RWPE1 (cell line): ENCODE results near the gene SURF1.

ENCODE experiments used
- CTCF ChIA-PET: fragments of 350-600 bp; sonication (Branson Sonifier 250); formaldehyde crosslinking; extraction: SDS; loops from one replicate; lab custom pipeline; 2021; lab: Yijun Ruan, JAX
- POLR2A ChIA-PET: fragments of 400-600 bp; formaldehyde crosslinking; extraction: SDS; loops from one replicate; lab custom pipeline; 2020; ENCODE audit warnings: antibody characterized with exemption; ENCODE audit not compliant: low non-redundant PET; lab: Yijun Ruan, JAX
- DNase-seq: peaks from one replicate; pipeline ENCODE4 v3.0.0; 2012; ENCODE audit warnings: low spot score
- H3K27ac ChIP-seq: fragments of 450-650 bp; 2 replicates; pipeline ENCODE4 v1.5.1; 2017
- TF ChIP-seq, protein P1 (sequence below): fragments of 450-650 bp; conservative IDR thresholded peaks from 2 replicates; pipeline ENCODE4 v1.5.1; 2017; ENCODE audit warnings: low read depth, mild to moderate bottlenecking

Gene SURF1

DNA sequence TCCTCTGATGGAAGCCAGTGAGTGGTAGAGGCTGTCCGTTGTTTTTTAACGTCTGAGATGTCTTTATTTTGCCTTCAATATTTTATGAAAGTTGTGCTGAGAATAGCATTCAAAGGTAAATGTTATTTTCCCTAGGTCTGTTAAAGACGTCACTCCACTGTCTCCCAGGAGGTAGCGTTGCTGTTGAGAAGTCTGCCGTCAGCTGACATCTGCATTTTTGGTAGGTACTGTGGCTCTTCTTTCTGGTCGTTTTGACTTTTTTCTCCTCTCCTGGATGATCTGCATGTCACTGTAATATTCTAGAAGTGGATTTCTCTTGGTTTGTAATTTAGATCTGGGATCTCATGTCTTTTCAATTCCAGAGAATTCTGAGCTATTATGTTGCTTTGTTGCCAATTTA lies 46.7 kb downstream of the SURF1 start:
- no peak overlapping the region for H3K27ac ChIP-seq
- ChIA-PET CTCF (interaction anchor here (0.7 kb wide), 1 partner anchor 146 kb away, joined by 3 read pairs; no protein-coding TSS in a partner anchor), POLR2A (no interaction called here)
- TF ChIP-seq, protein P1, sequence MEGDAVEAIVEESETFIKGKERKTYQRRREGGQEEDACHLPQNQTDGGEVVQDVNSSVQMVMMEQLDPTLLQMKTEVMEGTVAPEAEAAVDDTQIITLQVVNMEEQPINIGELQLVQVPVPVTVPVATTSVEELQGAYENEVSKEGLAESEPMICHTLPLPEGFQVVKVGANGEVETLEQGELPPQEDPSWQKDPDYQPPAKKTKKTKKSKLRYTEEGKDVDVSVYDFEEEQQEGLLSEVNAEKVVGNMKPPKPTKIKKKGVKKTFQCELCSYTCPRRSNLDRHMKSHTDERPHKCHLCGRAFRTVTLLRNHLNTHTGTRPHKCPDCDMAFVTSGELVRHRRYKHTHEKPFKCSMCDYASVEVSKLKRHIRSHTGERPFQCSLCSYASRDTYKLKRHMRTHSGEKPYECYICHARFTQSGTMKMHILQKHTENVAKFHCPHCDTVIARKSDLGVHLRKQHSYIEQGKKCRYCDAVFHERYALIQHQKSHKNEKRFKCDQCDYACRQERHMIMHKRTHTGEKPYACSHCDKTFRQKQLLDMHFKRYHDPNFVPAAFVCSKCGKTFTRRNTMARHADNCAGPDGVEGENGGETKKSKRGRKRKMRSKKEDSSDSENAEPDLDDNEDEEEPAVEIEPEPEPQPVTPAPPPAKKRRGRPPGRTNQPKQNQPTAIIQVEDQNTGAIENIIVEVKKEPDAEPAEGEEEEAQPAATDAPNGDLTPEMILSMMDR, result no peak
- no peak for DNase-seq

DNA sequence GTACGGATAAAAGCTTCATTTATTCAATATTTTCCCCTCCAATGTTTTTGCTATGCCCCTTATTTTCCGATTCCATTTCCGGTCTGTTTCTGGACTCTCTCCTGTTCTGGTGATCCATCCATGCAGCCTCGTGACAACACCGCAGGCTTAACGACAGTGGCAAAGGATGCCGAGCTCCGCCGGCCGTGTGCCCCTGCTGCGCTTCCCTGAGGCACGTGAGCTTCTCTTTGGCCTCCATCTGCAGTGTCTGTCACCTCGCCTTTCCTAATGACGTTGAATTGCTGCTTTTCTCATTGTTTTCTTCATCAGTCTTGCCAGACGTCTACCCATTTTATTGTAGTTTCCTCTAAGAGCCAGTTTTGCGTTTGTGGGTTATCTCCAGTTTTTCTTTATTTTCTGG lies 49.0 kb downstream of the SURF1 start:
- H3K27ac ChIP-seq, result no peak overlapping the region
- DNase-seq, result no peak
- ChIA-PET CTCF (interaction anchor here (0.6 to 0.7 kb wide), 2 partner anchors 119 to 162 kb away, joined by 3 read pairs; no protein-coding TSS in a partner anchor), POLR2A (no interaction called here)
- TF ChIP-seq, protein P1, result no peak

DNA sequence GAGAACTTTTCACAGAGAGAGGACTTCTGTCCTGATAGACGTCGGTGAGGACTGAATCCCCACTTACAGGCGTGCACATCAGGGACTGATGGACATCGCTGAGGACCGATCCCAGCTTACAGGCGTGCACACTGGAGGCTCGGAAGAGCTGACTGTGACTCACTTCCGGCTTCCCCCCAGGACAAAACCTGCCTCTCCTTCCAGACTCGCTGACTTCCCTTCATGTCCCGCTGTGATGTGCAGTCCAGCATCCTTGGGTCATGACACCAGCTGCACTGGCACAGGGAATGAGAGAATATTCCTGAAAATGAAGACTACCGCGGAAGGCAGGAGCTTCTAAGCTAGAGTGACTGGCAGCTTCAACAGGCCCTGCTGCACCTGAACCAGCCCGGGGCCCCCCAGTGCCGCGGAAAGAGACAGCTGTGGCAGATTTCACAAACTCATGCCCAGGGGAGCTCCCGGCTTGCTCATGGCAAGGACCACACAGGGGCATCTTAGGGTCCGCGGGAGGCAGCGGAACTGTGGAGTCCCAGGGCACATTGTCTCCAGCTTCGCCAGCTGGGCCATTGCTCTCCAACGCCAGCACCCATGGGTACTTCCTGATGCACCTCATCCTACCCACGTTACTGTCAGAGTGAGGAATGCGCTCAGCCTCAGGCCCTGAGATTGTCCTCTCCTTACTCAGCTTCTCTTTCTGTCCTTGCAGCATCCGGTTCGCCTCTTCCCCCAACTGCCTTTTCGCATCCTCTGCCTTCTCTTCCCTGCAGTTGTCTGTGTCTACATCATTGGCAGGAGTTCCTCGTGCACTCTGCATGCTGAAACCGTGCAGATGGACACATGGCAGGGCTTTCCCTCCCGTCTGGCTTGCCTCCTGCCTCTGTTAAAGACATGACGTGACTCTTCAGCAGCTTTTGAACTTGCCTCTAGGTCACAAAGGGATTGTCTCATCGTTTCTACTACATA lies 49.8 kb downstream of the SURF1 start:
- no peak overlapping the region for H3K27ac ChIP-seq
- POLR2A ChIA-PET, result no interaction called here
- no peak for DNase-seq
- TF ChIP-seq, protein P1, result no peak
- CTCF ChIA-PET, result interaction anchor here (0.6 to 1.4 kb wide), 5 partner anchors 10 to 161 kb away, joined by 3 read pairs; no protein-coding TSS in a partner anchor

DNA sequence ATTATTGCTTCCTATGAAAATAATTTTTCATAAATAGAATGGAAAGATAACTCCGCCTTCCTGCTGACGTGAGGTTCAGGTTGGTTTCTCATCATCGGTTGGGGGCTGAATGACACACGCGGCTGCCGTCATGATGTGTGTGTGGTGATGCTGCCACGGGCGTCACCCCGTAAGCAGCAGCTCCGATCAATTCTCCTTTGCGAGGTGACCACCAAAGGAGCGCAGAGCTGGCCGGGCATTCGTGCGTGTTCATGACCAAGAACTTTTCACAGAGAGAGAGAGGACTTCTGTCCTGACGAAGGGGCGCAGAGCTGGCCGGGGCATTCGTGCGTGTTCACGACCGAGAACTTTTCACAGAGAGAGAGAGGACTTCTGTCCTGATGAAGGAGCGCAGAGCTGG lies 50.6 kb downstream of the SURF1 start:
- CTCF ChIA-PET, result interaction anchor here (0.7 to 1.4 kb wide), 3 partner anchors 11 to 120 kb away, joined by 3 read pairs; no protein-coding TSS in a partner anchor
- H3K27ac ChIP-seq, result no peak overlapping the region
- no peak for DNase-seq
- POLR2A ChIA-PET, result no interaction called here
- TF ChIP-seq, protein P1, result no peak

DNA sequence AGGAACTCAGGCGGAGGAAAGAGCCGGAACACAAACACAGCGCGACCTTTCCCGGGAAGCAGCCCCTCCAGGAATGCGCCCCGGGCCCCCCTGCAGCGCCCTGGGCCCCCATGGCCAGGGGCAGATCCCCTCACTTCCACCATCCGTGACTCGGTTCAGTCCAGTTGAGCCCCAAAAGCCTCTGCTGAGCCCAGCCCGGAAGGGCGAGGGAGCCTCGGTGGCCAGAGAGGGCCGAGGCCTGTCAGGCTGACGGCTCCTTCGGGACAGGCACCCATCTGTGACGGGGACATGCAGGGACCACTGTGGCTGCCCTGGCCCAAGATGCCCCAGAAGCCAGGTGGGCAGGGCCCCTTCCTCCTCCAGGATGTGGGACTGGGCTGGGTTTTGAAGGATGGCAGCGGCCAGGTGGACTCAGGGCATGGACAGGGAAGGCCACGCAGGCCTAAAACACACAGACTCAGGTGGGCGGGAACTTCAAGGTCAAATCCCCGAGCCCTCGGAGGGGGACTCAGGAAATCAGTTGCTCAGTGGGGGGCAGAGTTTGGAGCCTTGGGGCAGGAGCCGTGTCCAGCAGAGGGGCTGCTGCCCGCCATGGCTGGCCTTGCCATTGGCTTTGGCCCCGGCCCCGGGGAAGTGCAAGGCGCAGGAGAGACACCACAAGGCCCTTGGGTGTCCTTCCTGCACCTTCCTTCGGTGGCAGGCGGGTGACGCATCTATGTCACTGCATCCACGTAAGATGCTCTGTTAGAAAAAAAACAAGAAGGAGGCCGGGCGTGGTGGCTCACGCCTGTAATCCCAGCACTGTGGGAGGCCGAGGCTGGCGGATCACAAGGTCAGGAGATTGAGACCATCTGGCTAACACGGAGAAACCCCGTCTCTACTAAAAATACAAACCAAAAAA lies 51.6 kb downstream of the SURF1 start:
- no peak for DNase-seq
- CTCF ChIA-PET, result interaction anchor here (1.4 kb wide), 1 partner anchor 118 kb away, joined by 3 read pairs; no protein-coding TSS in a partner anchor
- POLR2A ChIA-PET, result no interaction called here
- no peak overlapping the region for H3K27ac ChIP-seq
- TF ChIP-seq, protein P1, result no peak

DNA sequence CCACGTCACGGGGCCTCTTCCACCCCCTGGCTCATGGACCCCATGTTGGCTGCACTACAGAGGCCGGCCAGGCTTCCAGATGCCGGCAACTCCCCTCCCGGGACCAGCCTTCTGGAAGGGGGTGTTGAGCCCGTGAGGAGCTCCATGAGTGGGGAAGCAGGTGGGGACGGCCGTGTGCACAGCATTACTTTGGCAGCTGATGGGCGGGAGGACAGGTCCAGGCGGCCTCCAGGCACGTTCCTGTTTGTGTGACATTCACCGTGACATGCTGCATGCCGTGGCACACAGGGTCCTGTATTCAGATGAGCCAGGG lies 52.2 kb downstream of the SURF1 start:
- TF ChIP-seq, protein P1, result no peak
- no peak overlapping the region for H3K27ac ChIP-seq
- POLR2A ChIA-PET, result no interaction called here
- DNase-seq, result no peak
- CTCF ChIA-PET, result interaction anchor here (1.0 kb wide), 1 partner anchor 16 kb away, joined by 3 read pairs; no protein-coding TSS in a partner anchor
